ENCODE measurements around the gene TMEM267.

DNA sequence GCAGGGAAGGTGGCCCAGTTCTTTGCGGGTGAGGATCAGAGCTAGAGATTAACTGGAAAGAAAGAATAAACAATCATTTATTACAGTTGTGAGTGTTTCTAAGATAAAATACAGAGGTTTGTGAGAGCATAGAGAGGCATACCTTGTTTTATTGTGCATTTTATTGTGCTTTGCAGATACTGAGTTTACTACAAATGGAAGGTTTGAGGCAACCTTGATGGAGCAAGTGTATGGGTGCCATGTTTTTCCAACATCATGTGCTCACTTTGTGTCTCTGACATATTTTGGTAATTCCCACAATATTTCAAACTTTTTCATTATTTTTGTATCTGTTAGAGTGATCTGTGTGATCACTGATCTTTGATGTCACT is 32.0 kb upstream of the TMEM267 start:
- TF ChIP-seq POLR2AphosphoS5 (IDR thresholded peaks at IDR 0.05; ENCODE audit: low read depth, low read length): no peak
- TF ChIP-seq FOSL1 (IDR thresholded peaks at IDR 0.05; ENCODE audit: insufficient read depth, low read depth, low read length): no peak
- no peak for TF ChIP-seq EZH2 (IDR thresholded peaks at IDR 0.05; ENCODE audit: low read depth, low read length, severe bottlenecking)
- TF ChIP-seq, protein P1, sequence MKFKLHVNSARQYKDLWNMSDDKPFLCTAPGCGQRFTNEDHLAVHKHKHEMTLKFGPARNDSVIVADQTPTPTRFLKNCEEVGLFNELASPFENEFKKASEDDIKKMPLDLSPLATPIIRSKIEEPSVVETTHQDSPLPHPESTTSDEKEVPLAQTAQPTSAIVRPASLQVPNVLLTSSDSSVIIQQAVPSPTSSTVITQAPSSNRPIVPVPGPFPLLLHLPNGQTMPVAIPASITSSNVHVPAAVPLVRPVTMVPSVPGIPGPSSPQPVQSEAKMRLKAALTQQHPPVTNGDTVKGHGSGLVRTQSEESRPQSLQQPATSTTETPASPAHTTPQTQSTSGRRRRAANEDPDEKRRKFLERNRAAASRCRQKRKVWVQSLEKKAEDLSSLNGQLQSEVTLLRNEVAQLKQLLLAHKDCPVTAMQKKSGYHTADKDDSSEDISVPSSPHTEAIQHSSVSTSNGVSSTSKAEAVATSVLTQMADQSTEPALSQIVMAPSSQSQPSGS (IDR thresholded peaks at IDR 0.05; ENCODE audit: low read length): no peak
- TF ChIP-seq ZNF274 (IDR thresholded peaks at IDR 0.05; ENCODE audit: borderline replicate concordance, extremely low read depth, low read length): no peak
- TF ChIP-seq, protein P2, sequence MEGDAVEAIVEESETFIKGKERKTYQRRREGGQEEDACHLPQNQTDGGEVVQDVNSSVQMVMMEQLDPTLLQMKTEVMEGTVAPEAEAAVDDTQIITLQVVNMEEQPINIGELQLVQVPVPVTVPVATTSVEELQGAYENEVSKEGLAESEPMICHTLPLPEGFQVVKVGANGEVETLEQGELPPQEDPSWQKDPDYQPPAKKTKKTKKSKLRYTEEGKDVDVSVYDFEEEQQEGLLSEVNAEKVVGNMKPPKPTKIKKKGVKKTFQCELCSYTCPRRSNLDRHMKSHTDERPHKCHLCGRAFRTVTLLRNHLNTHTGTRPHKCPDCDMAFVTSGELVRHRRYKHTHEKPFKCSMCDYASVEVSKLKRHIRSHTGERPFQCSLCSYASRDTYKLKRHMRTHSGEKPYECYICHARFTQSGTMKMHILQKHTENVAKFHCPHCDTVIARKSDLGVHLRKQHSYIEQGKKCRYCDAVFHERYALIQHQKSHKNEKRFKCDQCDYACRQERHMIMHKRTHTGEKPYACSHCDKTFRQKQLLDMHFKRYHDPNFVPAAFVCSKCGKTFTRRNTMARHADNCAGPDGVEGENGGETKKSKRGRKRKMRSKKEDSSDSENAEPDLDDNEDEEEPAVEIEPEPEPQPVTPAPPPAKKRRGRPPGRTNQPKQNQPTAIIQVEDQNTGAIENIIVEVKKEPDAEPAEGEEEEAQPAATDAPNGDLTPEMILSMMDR (IDR thresholded peaks at IDR 0.05; ENCODE audit: control extremely low read depth in 1 of 3, insufficient read depth in 1 of 3, low read depth in 1 of 3, low read length in 3 of 3): no peak
- TF ChIP-seq SRF (IDR thresholded peaks at IDR 0.05; ENCODE audit: low read depth, low read length): no peak

Data from H1 (cell line).